B cell (primary cell): ENCODE measurements around the gene PRRC2A.

Experiments used
- EZH2 ChIP-seq: IDR thresholded peaks from 2 replicates; pipeline ENCODE4 v1.6.1; 2012; ENCODE audit warnings: borderline replicate concordance, low read depth, mild to moderate bottlenecking, moderate library complexity, low read length; ENCODE audit not compliant: insufficient read depth, poor library complexity, severe bottlenecking
- TF ChIP-seq, protein P1 (sequence below): fragments of 200-600 bp; IDR thresholded peaks from one replicate; pipeline ENCODE4 v1.8.0; 2022; ENCODE audit warnings: antibody characterized with exemption, mild to moderate bottlenecking

DNA sequence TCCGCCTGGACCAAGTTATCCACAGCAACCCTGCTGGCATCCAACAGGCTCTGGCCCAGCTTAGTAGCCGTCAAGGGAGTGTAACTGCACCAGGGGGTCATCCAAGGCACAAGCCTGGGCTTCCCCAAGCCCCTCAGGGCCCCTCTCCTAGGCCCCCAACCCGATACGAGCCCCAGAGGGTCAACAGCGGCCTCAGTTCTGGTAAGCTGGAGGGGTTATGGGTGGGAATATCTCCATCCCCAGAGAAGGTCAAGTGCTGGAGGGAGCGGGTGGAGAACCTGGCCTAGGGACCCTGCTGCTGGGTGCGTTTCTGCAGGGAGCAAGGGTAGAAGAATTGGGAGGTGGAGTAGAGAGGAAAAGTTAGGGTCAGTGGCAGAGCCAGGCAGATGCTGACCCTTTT, 12.9 kb downstream of the PRRC2A start:
- TF ChIP-seq, protein P1, sequence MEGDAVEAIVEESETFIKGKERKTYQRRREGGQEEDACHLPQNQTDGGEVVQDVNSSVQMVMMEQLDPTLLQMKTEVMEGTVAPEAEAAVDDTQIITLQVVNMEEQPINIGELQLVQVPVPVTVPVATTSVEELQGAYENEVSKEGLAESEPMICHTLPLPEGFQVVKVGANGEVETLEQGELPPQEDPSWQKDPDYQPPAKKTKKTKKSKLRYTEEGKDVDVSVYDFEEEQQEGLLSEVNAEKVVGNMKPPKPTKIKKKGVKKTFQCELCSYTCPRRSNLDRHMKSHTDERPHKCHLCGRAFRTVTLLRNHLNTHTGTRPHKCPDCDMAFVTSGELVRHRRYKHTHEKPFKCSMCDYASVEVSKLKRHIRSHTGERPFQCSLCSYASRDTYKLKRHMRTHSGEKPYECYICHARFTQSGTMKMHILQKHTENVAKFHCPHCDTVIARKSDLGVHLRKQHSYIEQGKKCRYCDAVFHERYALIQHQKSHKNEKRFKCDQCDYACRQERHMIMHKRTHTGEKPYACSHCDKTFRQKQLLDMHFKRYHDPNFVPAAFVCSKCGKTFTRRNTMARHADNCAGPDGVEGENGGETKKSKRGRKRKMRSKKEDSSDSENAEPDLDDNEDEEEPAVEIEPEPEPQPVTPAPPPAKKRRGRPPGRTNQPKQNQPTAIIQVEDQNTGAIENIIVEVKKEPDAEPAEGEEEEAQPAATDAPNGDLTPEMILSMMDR, result no peak
- TF ChIP-seq EZH2, result no peak
